HG03103 (cell line): Measurements from ENCODE around the gene GOPC.
"Not testable (repeated sequence)": the region's sequence is repeated elsewhere in the genome, so short reads cannot be mapped to it uniquely, and the experiment has no call there.

Source experiments
- ATAC-seq: cut with Tn5 transposase; IDR thresholded peaks from one replicate; pipeline ENCODE4 v1.9.1; 2021; ENCODE audit warnings: low read depth; ENCODE audit not compliant: unreplicated experiment

Gene GOPC

DNA sequence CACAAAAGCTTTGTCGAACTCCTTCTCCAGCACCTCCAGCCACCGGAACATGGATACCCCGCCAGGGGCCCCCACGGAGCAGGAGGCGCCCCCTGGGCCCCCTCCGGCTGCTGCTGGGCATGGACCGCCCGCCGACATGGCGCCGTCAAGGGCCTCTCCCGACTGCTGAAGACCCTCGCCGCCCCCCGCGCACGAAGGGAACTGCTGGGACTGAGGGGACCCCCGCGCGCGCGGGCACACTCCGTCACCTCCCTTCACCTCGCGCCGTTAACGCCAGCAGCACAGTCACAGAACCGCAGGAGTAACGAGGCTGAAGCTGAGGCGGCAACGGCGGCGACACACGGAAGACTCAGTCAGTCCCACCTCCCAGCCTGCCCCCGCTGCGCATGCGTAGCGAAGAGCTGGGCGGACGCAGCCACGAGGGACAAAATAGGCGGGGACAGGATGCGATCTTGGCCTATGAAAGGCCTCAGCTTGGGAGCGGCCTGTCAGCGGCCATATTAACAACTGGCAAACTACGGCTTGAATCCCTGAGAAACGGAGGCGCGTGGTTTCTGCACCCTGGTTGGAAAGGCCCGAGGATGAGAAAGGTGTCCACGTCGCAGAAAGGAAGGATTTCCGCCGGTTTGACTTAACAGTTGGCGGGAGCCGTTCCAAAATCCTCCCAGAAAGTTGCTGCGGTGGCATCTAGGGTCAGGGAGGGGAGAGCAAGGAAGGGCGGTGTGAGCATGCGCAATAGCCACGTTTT lies at the start of gene GOPC:
Gene GOPC, minus strand, starts transcription at position 361 of the 748 bp plus-strand sequence. Its CDS starts 223 bp downstream, at position 138.
- peak; percentile 90 for ATAC-seq

- ATAC-seq, result not testable (repeated sequence)
Measured at GRCh38 chr6:117651984-117652383, 49.7 kb upstream of the GOPC start.

GRCh38 chr6:117642976-117643375 lies 40.7 kb upstream of the GOPC start:
- no peak for ATAC-seq

DNA sequence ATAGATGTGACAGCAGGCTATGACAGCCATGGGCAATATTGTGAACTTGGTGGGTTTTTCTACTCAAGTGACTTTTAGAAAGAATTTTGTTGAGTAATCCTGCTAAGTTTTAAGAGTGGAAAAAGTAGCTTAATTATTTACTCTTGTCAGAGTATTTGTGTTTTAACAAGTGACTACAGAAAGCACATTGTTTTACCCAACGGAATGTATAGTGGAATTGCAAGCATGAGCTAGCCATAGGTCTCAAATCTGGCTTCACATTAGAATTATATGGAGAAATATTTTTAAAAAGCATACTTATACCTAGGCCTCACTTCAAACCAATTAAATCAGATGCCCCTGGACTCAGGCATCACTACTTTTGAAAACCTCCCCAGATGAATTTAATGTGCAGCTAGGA lies 35.5 kb upstream of the GOPC start:
- no peak for ATAC-seq

DNA sequence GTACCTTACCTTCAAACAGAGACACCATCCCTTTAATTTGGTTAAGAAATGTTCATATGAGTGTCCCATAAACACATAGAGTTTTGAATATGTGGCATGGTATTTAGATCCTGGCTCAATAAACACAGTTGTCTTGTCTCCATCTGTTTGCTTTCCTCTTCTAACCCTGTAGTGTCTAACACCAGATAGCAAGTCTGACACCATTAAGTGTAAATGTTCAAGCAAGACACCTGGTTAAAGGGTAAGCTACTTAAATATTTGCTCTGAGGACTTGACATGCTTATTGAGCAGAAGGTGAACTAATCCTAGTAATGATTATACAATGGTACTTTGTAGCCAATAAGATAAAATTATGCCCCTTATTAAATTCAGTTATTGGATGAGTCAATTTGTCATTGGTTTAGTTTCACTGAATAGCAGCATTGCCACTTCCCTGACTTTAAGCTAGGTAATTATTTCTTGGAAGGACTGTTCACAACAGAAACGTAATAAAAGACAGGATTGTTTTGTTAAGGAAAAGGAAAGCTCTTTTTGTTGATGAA lies 26.9 kb upstream of the GOPC start:
- ATAC-seq, result no peak

- ATAC-seq, result no peak
Measured at GRCh38 chr6:117627533-117627932, 25.2 kb upstream of the GOPC start.

- no peak for ATAC-seq
Measured at GRCh38 chr6:117624869-117625481, 22.7 kb upstream of the GOPC start.

DNA sequence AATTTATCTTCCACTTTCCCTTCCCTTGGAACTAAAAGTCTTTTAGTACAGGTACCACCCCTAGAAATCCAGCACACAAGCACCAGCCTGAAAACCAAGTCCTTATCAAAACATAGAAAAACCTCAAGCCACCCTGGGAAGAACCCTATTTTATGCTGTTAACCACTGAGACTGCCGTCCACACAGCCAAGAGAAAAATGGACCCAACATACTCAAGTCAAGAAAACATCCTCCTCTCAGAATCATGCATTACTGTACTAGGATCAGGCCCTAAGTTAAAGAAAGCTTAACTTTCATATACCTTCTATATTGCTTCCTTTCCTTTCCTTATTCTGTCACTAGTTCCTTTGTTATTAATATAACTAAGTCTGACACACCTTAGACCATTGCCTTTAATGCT lies 16.9 kb upstream of the GOPC start:
- no peak for ATAC-seq

- no peak for ATAC-seq
Measured at GRCh38 chr6:117617210-117618035, 15.1 kb upstream of the GOPC start.

GRCh38 chr6:117616391-117617209 lies 14.3 kb upstream of the GOPC start:
- ATAC-seq, result no peak

- ATAC-seq, result no peak
Measured at GRCh38 chr6:117615750-117616390, 13.6 kb upstream of the GOPC start.

GRCh38 chr6:117613920-117614560 lies 11.7 kb upstream of the GOPC start:
- ATAC-seq, result no peak

DNA sequence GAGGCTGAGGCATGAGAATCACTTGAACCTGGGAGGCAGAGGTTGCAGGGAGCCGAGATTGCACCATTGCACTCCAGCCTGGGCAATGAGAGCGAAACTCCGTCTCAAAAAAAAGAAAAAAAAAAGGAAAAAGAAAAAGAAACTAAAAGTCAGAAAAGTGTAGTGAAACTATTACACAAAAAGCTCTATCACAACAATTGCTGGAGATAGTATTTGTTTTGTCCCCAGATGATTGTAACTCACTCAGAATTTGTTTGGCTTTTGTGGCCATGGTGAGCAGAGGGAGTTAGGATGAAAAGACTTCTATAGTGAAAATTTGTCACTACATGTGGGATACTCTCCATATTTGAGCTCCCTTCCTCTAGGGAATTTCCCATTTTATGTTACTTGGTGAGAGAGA lies 5.2 kb upstream of the GOPC start:
- no peak for ATAC-seq

DNA sequence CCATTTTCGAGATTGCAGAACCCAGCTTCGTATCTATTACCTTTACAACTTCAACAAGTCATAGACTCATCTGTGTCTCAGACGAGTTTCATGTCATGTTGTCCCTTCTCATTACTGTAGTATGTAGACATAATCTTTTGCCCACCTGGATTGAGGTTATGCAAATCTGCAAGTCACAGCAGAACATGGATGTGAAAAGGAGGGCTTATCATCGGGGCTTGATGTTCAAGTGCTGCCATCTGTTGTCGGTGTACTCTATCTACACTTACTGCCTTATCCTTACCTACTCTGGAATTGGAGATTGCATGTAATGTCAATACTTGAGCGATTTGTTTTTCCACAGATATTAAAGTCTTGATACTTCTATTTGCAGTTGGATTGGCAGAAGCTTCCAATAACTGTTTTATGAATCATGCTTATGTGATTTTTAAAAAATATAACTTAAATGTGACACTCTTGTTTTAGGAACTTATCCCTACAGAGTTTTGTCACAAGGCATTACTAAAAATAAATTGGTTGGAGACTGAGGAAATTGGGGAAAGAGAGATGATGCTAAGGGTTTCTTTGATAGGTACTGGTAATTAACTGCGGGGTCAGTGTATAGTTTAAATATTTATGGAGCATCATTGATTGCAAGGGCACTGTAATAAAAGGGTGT lies 3.0 kb upstream of the GOPC start:
- peak; percentile 40 for ATAC-seq

GRCh38 chr6:117603821-117604220 lies 1.5 kb upstream of the GOPC start:
- no peak for ATAC-seq

DNA sequence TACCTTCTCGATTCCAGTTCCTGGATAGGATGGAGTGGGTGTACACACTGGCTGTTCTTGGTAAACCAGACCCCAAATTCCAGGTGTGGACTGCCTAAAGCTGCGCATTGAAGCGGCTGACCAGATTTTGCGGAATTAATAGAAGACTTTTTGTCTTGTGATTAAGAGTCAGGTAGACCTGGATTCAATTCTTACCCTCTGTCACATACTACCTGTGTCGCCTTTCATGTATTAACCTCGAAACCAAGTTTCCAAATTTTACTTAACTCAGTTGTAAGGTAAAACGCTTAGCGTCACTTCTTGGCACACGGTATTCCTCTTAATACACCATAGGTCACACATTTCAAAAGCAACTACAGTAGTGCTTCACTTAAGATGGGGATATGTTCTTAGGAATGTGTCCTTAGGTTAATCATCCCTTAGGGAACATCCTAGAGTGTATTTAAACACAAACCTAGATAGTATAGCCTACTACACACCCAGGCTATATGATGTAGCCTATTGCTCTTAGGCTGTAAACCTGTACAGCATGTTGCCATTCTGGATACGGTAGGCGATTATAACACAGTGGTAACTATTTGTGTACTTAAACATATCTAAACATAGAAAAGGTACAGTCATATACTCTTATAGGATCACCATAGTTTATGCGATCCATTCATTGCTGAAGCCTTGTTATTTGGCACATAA lies 733 bp upstream of the GOPC start:
- no peak for ATAC-seq

DNA sequence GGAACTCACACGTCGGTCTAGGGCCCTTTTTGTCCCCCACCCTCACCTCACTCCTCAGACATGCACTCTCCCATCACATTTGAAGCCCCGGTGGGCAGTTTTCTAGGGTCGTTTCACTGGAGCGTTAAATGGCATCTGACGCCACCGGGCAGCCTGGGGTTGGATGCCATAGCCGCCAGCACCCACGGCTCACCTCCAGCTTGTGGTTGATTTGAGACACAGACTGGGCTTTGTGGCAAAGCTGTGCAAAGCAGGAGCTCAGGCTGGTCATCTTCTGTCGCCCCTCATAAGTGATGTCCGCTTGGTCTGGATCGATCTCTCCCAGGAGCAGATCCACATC lies 530 bp downstream of the GOPC start:
- ATAC-seq, result peak; percentile 2

- no peak for ATAC-seq
Measured at GRCh38 chr6:117600008-117600743, 2.1 kb downstream of the GOPC start.
